ENCODE data around the gene EFCAB7.
"Not testable (repeated sequence)": the region's sequence is repeated elsewhere in the genome, so short reads cannot be mapped to it uniquely, and the experiment has no call there.

Gene EFCAB7

DNA sequence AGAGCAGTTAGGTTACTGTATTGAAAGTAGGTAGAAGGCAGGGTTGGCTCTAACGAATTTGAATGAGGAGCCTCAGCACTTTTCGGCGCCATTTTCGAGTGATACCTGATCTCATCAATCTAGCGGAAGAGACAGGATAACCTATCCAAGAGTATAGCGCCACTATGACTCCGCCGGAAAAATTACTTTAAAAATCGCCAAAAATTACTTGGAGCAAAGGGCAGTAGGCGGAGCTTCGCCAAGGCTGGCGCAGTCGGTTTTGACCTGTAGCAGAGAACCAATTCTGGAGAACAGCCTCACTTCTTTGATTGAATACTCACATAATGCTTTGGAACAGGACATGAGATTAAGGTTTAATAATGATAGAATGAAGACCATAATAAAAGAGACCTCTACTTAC, 25.6 kb downstream of the EFCAB7 start:
- DNase-seq (ENCODE audit: low spot score): no peak

DNA sequence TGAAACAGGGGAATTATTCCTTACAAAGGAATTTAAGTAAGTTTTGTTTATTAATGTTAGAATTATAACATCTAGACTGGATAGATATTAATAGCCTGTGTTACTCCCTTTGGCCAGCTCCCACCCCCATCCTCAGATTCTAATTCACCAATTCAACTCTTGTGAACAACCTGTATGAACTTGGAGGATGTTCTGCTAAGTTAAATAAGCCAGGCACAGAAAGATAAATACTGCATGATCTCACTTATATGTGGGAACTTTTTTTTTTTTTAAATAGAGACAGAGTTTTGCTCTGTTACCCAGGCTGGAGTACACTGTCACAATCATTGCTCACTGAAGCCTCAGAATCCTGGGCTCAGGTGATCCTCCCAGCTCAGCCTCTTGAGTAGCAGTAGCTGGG, 32.2 kb downstream of the EFCAB7 start:
- DNase-seq (ENCODE audit: low spot score): no peak

DNA sequence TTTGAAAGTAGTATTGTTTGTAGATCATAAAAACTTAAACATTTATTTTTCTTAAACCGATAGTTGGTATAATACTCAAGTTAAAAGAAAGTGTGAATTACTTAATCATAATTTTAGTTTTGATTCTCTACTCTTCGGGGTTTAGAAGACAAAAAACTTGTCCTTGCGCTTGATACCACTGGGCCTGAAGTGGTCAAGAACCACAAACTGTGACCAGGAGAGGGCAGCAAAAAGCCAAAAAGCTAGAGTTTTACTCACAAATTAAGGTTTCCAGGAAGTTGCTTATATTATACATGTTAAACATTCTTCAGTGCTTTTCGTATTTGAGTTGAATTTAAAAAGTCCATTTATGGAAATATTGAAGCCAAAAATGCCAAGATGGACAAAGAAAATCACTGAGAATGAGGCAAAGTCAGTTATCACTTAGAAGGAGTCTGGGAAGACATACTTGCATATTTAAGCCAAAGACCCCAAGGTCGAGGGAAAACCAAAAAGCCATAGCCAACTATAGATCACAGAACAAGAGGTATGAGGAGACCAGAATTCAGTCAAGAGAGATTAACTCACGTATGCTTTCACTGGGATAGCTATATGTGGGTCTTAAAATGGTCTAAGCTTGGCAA, 34.2 kb downstream of the EFCAB7 start:
- DNase-seq (ENCODE audit: low spot score): peak; percentile 14

DNA sequence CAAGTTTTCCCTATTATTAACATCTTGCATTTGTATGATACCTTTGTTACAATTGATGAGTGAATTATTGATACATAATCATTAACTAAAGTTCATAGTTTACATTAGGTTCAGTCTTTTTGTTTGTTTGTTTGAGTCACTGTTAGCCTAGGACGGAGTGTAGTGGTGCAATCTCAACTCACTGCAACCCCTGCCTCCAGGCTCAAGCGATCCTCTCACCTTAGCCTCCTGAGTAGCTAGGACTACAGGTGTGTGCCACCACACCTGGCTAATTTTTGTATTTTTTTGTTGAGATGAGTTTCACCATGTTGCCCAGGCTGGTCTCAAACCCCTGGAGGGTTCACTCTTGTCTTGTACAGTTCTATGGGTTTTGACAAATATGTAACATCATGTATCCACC, 36.0 kb downstream of the EFCAB7 start:
- no peak for DNase-seq (ENCODE audit: low spot score)

DNA sequence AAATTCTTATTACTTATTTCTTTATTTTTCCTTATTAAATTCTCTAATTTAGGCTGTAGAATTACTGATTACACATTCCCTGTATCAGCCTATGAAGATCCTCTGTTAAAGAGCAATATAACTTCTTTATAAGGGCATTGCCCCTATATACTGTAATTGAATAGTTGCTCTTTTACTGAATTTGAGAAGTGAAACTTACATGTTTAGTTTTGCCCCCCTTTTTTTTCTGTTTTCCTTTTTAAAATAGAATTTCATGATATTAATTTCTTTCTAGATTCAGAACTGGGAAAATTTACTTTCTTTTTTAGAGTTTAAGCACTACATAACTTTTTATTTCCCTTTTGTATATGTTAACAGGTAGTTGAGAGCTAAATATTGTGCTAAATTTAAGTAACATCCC, 40.4 kb downstream of the EFCAB7 start:
- DNase-seq (ENCODE audit: low spot score): no peak

DNA sequence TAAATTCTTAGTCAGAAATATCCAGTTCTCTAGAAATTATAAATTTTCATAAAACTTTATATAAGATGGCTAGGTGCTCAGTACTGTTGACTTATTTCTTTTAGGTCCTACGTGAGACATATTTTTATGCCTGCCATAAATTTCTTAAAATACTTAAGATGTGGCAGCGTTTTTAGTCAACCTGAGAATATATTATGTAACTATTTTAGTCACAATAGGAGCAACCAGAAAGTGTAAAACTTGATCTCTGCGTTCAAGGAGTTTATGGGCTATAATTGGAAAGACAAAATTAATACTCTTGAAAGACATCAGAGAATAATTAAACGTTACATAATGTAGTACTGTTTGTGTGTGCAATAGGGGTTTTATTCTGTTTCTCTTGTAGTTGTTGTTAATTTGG, 45.7 kb downstream of the EFCAB7 start:
- DNase-seq (ENCODE audit: low spot score): no peak

DNA sequence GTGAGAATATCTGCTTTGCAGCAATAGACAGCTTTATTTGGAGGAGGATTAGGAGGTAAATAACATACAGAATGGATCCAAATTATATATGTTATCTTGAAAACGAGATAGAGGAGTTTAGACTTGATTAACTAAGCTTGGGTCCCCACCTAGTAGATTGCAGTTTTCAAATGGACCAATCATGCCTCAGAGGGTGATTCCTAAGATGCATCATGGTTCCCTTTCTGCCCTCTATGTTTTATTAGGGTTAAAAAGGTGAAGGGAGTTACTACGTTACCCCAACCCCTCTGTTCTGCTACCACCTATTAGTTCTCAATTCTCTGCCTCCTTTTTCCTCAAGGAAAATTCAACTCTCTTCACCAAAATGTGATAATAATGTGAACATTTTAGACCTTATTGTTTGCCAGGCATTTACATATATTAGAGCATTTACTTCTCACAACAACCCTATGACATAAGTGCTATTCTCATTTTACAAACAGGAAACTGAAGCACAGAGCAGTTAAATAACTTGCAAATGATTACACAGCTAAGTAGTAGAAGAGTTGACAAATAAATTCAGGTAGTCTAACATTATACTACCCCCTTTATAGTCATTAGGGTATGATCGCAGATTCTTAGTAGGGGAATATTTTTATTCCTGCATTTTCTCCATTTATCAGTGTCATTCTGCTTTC, 46.5 kb downstream of the EFCAB7 start:
- no peak for DNase-seq (ENCODE audit: low spot score)

DNA sequence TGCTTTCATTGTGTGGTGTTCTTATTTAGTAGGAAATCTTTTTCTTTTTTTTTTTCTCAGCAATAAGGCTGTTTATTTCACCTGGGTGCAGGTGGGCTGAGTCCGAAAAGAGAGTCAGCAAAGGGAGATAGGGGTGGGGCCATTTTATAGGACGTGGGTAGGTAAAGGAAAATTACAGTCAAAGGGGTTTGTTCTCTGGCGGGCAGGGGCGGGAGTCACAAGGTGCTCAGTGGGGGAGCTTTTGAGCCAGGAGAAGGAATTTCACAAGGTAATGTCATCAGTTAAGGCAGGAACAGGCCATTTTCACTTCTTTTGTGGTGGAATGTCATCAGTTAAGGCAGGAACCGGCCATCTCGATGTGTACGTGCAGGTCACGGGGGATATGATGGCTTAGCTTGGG, 49.4 kb downstream of the EFCAB7 start:
- not testable (repeated sequence) for DNase-seq (ENCODE audit: low spot score)

DNA sequence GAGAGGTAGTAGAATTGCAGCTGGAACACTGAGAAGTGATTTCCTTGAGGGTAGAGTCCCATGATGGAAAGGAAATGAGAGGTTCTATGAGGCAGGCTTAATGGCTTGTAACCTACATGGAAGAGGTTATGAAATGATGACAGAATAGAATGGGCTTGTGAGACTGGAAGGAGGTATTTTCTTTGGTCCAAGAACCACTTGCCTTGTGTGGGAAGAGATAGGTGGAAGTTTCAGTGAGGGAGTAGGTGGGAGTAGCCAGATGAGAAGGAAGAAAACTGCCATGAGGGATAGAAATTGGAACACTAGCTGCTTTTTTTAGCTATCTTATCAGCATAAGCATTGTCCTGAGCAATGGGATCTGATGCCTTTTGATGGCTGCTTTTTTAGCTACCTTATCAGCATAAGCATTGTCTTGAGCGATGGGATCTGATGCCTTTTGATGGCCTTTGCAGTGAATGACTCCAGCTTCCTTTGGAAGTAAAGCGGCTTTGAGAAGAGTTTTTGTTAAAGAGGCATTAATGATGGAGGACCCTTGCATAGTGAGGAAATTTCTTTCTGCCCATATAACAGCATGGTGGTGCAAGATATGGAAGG, 51.0 kb downstream of the EFCAB7 start:
- not testable (repeated sequence) for DNase-seq (ENCODE audit: low spot score)

DNA sequence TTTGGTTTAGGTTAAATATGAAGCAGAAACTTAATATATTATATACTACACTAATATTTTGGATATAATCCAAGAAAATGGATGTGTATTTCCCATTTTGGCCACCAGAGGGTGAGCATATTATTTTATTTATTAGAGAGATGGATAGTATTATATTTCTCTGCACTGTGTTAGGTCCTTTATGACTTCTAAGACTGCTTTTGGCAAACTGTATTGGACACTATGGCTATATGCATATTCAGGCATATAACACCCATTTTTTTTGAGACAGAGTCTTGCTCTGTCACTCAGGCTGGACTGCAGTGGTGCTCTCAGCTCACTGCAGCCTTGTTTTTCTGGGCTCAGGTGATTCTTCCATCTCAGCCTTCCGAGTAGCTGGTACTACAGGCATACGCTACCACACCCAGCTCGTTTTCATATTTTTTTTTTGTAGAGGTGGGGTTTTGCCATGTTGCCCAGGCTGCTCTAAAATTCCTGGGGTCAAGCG, 52.1 kb downstream of the EFCAB7 start:
- DNase-seq (ENCODE audit: low spot score): no peak

DNA sequence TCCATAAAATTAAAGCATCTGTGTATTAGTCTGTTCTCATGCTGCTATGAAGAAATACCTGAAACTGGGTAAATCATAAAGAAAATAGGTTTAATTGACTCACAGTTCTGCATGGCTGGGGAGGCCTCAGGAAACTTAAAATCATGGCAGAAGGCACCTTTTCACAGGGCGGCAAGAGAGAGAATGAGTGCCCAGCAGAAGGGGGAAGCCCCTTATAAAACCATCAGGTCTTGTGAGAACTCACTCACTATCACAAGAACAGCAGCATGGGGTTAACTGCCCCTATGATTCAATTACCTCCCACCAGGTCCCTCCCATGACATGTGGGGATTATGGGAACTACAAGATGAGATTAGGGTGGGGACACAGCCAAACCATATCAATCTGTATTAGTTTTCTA, 63.0 kb downstream of the EFCAB7 start:
- not testable (repeated sequence) for DNase-seq (ENCODE audit: low spot score)

DNA sequence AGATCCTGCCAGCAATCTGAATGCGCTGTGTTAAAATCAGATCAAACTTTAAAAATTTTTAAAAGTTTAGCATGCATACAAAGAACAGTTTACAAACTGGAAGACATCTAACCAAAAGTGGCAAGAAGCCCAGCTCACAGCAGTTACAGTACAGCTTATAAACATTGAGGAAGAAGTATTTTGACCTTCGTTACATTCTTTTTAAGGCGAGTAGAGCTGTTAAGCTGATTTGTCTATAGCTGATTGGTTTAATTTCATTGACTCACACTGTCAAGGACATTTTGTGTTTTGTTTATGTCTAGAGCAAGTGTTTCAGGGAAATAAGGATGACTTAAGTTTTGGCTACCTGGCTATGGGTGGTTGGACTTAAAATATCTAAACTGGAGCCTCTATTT, 66.8 kb downstream of the EFCAB7 start:
- no peak for DNase-seq (ENCODE audit: low spot score)

DNA sequence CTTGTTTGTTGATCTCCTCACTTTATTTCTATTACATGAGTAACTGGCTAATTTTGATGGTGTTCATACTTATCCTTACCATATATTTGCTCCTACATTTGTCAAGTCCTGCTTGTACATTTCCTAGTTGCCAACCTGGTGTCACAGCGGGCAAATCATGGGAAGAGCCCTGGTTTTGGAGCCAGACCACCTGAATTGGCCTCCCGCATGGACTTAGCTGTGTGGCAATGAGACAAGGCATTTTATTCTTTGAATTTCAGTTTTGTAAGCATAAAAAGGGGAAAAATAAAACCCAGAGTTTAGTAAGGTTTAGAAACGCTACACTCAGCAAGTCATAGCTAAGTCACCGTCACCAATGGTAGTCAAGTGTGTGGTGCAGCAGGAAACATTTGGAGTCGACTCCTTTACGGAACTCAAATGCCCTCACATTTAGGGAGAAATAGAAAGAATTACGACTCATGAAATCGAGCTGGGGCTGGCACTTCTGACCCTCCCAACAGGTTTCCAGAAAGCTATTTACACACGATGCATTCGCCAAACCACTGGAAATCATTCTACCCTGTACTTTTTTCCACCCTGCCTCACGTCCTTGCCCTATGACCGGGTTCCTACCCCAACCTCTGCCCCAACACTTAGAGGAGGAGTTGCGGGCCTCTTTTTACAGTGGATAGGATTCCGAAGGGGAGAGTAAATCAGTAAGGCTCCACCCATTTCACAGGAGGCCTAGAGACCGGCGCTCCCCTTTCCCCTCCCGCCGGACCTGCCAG, 69.4 kb downstream of the EFCAB7 start:
- DNase-seq (ENCODE audit: low spot score): no peak

DNA sequence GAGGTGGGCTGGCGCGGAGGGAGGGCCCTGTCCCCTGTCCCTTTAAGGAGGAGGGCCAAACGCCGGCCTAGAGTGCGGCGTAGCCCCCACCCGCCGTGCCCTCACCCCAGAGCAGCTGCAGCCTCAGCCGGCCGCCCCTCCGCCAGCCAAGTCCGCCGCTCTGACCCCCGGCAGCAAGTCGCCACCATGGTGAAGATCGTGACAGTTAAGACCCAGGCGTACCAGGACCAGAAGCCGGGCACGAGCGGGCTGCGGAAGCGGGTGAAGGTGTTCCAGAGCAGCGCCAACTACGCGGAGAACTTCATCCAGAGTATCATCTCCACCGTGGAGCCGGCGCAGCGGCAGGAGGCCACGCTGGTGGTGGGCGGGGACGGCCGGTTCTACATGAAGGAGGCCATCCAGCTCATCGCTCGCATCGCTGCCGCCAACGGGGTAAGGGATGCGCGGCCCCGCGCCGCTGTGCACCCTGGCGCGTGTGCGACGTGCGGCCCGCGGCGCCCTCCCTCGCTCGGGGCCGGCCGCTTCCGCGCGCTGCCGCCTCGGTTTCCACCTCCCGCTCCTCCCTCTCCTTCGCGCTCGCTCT, 70.1 kb downstream of the EFCAB7 start, which contains the start of gene PGM1:
Gene PGM1 (plus strand): TSS at position 109 of the 583 bp plus-strand sequence. CDS start 78 bp downstream, at position 187.
- peak; percentile 83 for DNase-seq (ENCODE audit: low spot score)

DNA sequence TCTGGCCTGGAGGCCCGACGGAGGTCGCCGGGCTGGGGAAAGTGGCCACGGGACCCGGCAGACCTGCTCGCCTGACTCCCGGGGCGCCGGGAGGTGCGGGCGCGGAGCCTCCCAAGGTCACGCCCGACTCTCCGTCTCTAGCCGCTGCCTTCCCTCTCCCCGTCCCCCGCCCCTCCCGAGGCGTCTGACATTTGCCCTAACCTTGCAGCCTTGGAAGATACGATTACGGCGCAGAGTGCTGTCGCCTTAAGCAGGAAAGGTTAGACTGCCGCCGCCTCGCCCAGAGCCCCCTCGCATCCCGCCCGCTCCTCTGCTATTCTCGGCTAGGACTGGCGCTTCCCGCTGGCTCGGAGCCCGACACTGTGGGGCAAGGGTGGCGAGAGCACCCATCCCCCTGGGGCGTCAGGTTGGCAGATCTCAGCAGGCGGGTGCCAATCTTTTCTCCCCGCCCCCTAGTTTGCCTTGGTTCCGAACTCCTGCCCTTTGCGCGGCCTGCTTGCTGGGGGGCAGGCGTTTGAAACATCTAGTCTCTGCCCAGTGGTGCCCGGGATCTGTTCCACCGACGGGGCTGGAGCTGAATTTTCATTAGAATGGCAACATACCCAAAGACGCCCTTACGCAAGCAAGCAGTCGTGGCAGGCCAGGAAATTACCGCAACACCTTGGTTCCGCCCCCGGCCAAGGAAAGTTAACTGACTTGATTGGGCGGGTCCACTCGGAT, 70.7 kb downstream of the EFCAB7 start:
- DNase-seq (ENCODE audit: low spot score): no peak

DNA sequence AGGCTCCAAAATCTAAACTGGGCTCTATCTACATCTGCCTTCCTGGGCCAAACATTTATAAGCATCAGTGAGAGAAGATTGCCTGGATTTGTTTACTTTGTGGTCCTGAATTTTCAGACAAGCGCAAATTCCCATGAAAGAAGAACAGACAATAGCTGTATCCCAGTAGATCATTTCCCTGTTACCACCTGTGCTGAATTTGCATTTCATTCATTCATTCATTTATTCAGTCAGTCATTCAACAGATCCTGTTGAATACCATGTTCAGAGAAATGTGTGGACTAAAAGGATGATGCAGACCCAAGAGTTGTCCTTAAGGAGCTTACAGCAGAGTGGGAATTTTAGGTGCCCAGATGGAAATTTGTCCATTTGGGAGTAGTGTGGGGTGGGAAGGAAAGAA, 72.1 kb downstream of the EFCAB7 start:
- no peak for DNase-seq (ENCODE audit: low spot score)

DNA sequence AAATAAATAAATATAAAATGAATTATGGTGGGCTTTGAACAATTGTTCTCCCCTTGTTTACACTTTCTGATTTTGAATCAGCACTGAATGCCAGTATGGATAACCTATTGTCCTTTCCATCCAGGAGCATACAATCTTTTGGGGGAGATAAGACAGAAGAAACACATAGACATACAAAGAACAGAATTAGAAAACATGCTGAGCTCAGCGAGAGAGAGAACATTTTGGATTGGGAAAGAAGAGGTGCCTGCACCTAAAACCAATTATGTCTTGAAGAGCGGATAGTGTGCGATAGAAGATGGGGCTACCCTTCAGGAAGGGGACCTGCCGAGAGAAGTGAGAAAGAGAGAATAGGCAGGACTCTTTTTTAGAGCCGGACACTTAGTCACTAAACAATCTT, 76.5 kb downstream of the EFCAB7 start:
- DNase-seq (ENCODE audit: low spot score): no peak

DNA sequence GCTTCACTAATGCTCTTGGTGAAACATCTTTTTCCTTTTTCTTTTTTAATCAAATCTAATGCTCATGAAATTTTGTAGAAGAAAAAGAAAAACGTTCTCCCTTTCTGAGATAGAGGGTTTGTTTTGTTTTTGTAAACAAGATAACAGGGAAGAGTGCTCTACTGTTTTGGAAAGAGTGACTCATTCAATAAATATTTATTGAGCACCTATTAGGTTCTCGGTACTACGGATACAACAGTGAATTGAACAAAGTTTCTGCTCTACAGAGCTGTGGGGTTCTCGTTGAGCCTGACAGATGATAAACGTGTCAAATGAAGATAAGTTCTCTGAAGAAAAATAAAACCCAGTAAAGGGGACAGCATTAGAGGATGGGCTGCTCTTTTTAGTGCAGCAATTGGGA, 76.9 kb downstream of the EFCAB7 start:
- DNase-seq (ENCODE audit: low spot score): no peak

DNA sequence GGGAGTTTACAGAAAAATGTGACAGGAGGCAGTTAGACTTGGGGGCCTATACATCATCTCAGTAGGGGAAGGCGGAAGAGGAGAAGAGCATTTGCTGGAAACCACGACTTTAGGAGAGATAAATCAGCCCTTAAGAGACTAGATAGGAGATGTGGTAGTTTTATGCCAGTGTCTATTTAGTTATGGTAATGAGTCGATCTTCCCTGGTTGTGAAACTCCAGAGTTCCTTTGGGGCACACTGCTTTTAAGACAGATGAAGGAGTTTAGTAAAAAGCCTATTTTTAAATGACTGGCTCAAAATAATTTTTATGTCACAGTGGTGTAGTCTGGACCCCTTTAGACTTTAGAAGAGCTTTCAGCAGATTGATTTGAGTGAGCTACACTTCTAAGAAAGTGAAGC, 77.7 kb downstream of the EFCAB7 start:
- DNase-seq (ENCODE audit: low spot score): no peak

DNA sequence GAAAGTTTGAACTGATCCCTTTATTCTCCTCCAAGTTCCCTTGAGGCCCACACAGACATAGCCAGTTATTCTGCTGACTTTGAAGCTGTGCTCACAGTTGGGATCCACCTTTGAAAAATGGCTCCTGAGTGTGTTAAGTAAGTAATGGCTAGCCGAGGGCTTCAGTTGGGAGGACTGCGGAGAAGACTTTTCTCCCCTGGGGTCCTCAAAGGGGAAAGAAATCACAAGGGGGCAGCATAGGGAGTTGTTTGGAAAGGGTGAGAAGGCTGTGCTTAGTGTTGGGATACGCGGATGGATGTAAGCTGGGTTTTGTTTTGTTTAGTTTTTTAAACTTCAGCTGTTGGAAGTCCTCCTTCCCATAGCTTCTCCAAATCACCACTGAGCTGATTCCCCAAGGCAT, 78.1 kb downstream of the EFCAB7 start:
- no peak for DNase-seq (ENCODE audit: low spot score)

DNA sequence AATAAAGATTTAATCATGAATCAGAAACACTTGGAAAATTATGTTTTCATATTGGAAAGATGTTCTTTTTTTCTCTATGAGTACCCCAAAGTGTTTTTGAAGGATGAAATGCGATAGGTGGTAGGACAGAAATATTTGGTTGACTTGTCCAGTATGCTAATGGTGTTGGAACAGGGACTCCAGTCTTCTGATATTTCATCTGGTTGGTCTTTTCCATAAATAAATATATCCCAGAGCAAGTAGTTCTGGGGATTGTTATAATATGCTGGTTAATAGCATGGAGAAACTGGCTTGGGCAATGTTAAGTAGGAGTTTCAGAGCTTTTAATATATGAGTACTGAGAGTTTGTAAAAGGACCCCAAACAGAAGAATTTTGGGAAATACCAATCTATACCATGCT, 78.6 kb downstream of the EFCAB7 start:
- DNase-seq (ENCODE audit: low spot score): no peak

DNA sequence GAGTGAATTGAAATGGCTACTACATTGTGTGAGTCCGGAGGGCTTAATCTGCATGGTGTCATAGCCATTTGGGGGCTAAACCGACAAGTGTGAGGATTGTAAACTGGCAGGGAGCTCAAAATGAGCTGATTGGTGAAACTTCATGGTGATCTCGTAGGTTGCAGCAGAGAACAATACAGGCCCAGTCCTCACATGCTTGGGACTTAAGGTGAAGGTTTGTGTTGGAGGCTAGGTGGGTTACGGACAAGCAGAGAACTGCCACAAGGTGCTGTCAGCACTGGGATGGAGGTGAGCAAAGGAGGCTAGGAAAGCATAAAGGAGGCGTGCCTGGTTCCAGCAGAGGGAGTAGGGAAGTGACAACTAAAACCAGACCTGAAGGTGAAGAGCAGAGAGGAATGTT, 79.3 kb downstream of the EFCAB7 start:
- DNase-seq (ENCODE audit: low spot score): no peak
